Uterus (tissue), 4 donors: ENCODE data around the gene UBE2Q1. TPM values are rescaled to one million over a fixed set of nuclear protein-coding genes. Genes with fewer than 3 reads are reported as not detected.

Experiments used
- DNase-seq, 2 donors: peaks; one replicate each; pipeline ENCODE4 v3.0.0-alpha.2; 2019 to 2020
- H3K27ac ChIP-seq, 2 donors: fragments of 200-600 bp; sonication (generic); 1 replicate in 1 of 2; 2 replicates in 1 of 2; pipeline ENCODE4 v1.5.1; 2016 to 2018
- H3K27me3 ChIP-seq, 2 donors: fragments of 200-600 bp; sonication (generic); one replicate each; pipeline ENCODE4 v1.5.1; 2018 to 2019; ENCODE audit warnings: control low read depth in 1 of 2
- H3K36me3 ChIP-seq, 2 donors: fragments of 200-600 bp; sonication (generic); one replicate each; pipeline ENCODE4 v1.5.1; 2019; ENCODE audit warnings: control low read depth in 1 of 2
- H3K4me1 ChIP-seq, 2 donors: fragments of 200-600 bp; sonication (generic); one replicate each; pipeline ENCODE4 v1.5.1; 2018 to 2019; ENCODE audit warnings: control low read depth in 1 of 2
- H3K4me3 ChIP-seq, 2 donors: fragments of 200-600 bp; sonication (generic); 1 replicate in 1 of 2; 2 replicates in 1 of 2; pipeline ENCODE4 v1.5.1; 2018 to 2019; ENCODE audit warnings: mild to moderate bottlenecking in 1 of 2
- H3K9me3 ChIP-seq, 2 donors: fragments of 200-600 bp; sonication (generic); one replicate each; pipeline ENCODE4 v1.5.1; 2019; ENCODE audit warnings: control low read depth in 1 of 2
- CTCF ChIP-seq, 4 experiments: fragments of 200-600 bp in 2 of 4; fragments of 450-650 bp in 2 of 4; sonication (generic) in 2 of 4; IDR thresholded peaks; one replicate each; pipeline ENCODE4 v1.5.1; 2016 to 2019; ENCODE audit warnings: antibody characterized with exemption in 4 of 4, mild to moderate bottlenecking in 2 of 4, moderate library complexity in 1 of 4
- POLR2A ChIP-seq, 2 donors: fragments of 450-650 bp; IDR thresholded peaks; one replicate each; pipeline ENCODE4 v1.6.1; 2016; ENCODE audit warnings: antibody characterized with exemption in 2 of 2, mild to moderate bottlenecking in 1 of 2, moderate library complexity in 1 of 2
- intact Hi-C: fragments of 100-400 bp; cut with DNase I; formaldehyde crosslinking; loops from one replicate; pipeline ENCODE4 v1.15.1; 2023; ENCODE audit warnings: low total_unique reads
- total RNA-seq, 4 donors: library from RNA; depleted of rRNA in 3 of 4; stranded (reverse); fragments of >200 nt in 3 of 4; gene quantifications; one replicate each; pipeline versions ENCODE4 v1.1.0 to v1.2.4, GENCODE V29; 2014 to 2023
- donor health status: DM: yes; HTN: yes; CAD: no.

Gene UBE2Q1
- total RNA-seq, 4 donors from 2014 or later, result 5.4 to 69.7 (median 28.4) TPM

DNA sequence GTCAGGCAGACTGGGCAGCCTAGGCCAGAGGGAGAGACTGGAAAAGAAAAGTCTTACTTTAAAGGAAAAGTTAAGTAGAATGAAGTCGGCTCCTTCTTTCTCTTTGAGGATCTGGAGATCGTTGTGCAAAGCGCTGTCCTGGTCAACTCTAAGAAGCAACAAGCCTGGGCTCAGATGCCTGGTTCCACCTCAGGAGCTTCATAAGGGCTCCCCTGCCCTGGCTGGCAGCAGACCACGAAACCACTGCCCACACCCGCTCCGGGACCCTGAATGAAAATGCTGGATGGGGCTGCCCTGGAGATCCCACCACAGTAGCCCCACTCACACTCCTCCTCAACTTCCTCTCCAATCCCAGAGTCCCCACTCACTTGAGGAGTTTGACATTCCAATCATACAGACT, 6.4 kb downstream of the UBE2Q1 start:
- Histone ChIP-seq H3K27me3 (no peaks in the 10 kb centered on the region), H3K36me3 (no peaks in the 10 kb centered on the region), H3K4me1 (peaks cover 0 to 10% of the 10 kb centered on the region in 2 donors), H3K4me3 (no peak overlapping the region), H3K27ac (no peak overlapping the region), H3K9me3 (no peaks in the 10 kb centered on the region)
- intact Hi-C loops, result no loop called here
- no peak for DNase-seq
- TF ChIP-seq CTCF (IDR thresholded peaks at IDR 0.05) (no peak), POLR2A (IDR thresholded peaks at IDR 0.05) (no peak)

- Histone ChIP-seq H3K27me3 (no peaks in the 10 kb centered on the region), H3K36me3 (no peaks in the 10 kb centered on the region), H3K4me3 (no peak overlapping the region), H3K9me3 (no peaks in the 10 kb centered on the region), H3K4me1 (peaks cover 0 to 8% of the 10 kb centered on the region in 2 donors), H3K27ac (no peak overlapping the region)
- DNase-seq, result no peak
- intact Hi-C loops, result no loop called here
- TF ChIP-seq POLR2A (IDR thresholded peaks at IDR 0.05) (no peak), CTCF (IDR thresholded peaks at IDR 0.05) (no peak)
Observed at GRCh38 chr1:154551474-154551873, 7.0 kb downstream of the UBE2Q1 start.

DNA sequence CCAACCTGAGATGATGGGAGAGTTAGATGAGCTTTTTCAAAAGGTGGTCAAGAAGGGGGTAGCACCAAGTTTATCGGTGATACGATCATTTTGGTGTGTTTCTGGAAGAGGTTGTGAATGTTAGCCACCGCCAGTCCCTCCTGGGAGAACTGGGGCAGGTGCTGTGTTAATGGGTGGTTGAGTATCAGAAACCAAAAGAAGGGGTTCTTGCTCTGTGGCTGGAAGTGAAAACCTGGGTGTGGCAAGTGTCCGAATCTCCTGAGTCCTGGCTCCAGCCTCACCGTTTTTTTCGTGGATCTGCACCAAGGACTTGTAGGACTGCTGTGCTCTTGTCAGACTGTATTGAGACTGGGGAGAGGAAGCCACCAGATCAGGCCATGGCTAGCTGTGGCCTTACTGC, 7.8 kb downstream of the UBE2Q1 start:
- Histone ChIP-seq H3K27me3 (no peaks in the 10 kb centered on the region), H3K9me3 (no peaks in the 10 kb centered on the region), H3K36me3 (no peaks in the 10 kb centered on the region), H3K4me3 (no peak overlapping the region), H3K4me1 (no peaks in the 10 kb centered on the region), H3K27ac (no peak overlapping the region)
- TF ChIP-seq CTCF (IDR thresholded peaks at IDR 0.05) (no peak), POLR2A (IDR thresholded peaks at IDR 0.05) (no peak)
- no peak for DNase-seq
- intact Hi-C loops, result no loop called here

GRCh38 chr1:154550070-154550469, 8.4 kb downstream of the UBE2Q1 start:
- no peaks in the 10 kb centered on the region for H3K4me1 ChIP-seq
- H3K36me3 ChIP-seq, result no peaks in the 10 kb centered on the region
- H3K4me3 ChIP-seq, result no peak overlapping the region
- H3K27me3 ChIP-seq, result no peaks in the 10 kb centered on the region
- DNase-seq, result no peak
- TF ChIP-seq POLR2A (IDR thresholded peaks at IDR 0.05) (no peak), CTCF (IDR thresholded peaks at IDR 0.05) (no peak)
- H3K9me3 ChIP-seq, result no peaks in the 10 kb centered on the region
- intact Hi-C loops, result no loop called here
- no peak overlapping the region for H3K27ac ChIP-seq

DNA sequence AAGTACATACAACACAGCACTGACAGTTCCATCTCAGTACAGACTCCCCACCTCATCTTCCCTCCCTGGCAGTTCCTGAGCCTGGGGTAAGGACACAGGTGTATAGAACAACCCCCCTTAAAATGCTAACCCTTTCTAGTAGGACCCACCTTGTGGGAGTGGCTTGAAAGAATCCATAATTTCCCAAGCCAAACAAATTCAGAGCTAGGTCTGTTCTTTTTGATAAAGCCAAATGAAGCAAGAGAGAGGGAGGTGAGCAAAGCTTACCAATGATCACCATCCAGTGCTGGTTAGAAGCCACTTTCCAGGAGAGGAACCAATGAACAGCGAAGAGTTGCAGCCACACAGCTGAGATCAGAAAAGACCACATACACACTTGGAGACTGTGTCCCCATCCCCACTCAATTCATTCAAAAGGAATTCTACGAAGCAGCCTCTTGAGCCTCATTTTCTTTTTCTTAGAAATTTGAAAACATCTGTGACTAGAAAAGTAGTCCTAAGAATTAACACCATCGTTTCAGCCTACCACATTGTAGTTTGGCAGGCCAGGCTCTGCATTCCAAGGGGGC, 9.2 kb downstream of the UBE2Q1 start:
- no peaks in the 10 kb centered on the region for H3K27me3 ChIP-seq
- no peak overlapping the region for H3K4me3 ChIP-seq
- intact Hi-C loops, result no loop called here
- no peaks in the 10 kb centered on the region for H3K4me1 ChIP-seq
- no peaks in the 10 kb centered on the region for H3K9me3 ChIP-seq
- H3K36me3 ChIP-seq, result no peaks in the 10 kb centered on the region
- DNase-seq, result no peak
- no peak overlapping the region for H3K27ac ChIP-seq
- TF ChIP-seq POLR2A (IDR thresholded peaks at IDR 0.05), result no peak
- no peak for TF ChIP-seq CTCF (IDR thresholded peaks at IDR 0.05)
